Measurements from ENCODE around the gene C1GALT1.

- no peak for TF ChIP-seq CTCF (tag by site-specific recombination; IDR thresholded peaks at IDR 0.05)
- TF ChIP-seq ZNF354C (tag by site-specific recombination; IDR thresholded peaks at IDR 0.05; ENCODE audit: borderline replicate concordance, low read depth): no peak
- no peak for TF ChIP-seq ZNF600 (tag by site-specific recombination; IDR thresholded peaks at IDR 0.05)
- TF ChIP-seq, protein P1, sequence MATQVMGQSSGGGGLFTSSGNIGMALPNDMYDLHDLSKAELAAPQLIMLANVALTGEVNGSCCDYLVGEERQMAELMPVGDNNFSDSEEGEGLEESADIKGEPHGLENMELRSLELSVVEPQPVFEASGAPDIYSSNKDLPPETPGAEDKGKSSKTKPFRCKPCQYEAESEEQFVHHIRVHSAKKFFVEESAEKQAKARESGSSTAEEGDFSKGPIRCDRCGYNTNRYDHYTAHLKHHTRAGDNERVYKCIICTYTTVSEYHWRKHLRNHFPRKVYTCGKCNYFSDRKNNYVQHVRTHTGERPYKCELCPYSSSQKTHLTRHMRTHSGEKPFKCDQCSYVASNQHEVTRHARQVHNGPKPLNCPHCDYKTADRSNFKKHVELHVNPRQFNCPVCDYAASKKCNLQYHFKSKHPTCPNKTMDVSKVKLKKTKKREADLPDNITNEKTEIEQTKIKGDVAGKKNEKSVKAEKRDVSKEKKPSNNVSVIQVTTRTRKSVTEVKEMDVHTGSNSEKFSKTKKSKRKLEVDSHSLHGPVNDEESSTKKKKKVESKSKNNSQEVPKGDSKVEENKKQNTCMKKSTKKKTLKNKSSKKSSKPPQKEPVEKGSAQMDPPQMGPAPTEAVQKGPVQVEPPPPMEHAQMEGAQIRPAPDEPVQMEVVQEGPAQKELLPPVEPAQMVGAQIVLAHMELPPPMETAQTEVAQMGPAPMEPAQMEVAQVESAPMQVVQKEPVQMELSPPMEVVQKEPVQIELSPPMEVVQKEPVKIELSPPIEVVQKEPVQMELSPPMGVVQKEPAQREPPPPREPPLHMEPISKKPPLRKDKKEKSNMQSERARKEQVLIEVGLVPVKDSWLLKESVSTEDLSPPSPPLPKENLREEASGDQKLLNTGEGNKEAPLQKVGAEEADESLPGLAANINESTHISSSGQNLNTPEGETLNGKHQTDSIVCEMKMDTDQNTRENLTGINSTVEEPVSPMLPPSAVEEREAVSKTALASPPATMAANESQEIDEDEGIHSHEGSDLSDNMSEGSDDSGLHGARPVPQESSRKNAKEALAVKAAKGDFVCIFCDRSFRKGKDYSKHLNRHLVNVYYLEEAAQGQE (tag by site-specific recombination; IDR thresholded peaks at IDR 0.05): no peak
- TF ChIP-seq ZNF121 (tag by site-specific recombination; IDR thresholded peaks at IDR 0.05): no peak
These were observed 75.8 kb downstream of the C1GALT1 start for GRCh38 chr7:7257899-7258692.

All from HEK293 (cell line).